Measurements from ENCODE around the gene EMCN.

EMCN gene

DNA sequence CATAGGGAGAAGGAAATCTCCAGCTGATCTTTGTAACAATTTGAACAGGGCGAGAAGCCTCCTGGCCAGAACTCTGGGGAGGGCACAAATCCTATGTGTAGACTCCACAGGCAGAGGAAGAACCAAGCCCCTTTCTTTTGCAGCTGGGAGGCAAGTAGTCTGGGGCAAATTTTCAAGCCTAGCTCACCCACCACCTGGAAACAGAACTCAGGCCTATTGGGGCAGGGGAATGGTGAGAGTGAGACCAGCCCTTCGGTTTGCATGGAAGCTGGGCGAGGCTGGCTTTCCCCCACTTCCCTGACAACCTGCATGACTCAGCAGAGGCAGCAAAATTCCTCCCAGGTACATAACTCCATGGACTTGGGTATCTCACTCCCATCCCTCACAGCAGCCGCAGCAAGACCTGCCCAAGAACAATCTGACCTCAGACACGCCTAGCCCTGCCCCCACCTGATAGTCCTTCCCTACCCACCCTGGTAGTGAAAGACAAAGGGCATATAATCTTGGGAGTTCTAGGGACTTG, 138.2 kb downstream of the EMCN start:
- TF ChIP-seq, protein P1, sequence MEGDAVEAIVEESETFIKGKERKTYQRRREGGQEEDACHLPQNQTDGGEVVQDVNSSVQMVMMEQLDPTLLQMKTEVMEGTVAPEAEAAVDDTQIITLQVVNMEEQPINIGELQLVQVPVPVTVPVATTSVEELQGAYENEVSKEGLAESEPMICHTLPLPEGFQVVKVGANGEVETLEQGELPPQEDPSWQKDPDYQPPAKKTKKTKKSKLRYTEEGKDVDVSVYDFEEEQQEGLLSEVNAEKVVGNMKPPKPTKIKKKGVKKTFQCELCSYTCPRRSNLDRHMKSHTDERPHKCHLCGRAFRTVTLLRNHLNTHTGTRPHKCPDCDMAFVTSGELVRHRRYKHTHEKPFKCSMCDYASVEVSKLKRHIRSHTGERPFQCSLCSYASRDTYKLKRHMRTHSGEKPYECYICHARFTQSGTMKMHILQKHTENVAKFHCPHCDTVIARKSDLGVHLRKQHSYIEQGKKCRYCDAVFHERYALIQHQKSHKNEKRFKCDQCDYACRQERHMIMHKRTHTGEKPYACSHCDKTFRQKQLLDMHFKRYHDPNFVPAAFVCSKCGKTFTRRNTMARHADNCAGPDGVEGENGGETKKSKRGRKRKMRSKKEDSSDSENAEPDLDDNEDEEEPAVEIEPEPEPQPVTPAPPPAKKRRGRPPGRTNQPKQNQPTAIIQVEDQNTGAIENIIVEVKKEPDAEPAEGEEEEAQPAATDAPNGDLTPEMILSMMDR (conservative IDR thresholded peaks at IDR 0.05; ENCODE audit: control insufficient read depth, insufficient read depth, low read depth, low read length): no peak
- no peak for DNase-seq (ENCODE audit: low read depth)
- no peak overlapping the region for H3K4me3 ChIP-seq (ENCODE audit: control insufficient read depth, low read depth, low read length)

DNA sequence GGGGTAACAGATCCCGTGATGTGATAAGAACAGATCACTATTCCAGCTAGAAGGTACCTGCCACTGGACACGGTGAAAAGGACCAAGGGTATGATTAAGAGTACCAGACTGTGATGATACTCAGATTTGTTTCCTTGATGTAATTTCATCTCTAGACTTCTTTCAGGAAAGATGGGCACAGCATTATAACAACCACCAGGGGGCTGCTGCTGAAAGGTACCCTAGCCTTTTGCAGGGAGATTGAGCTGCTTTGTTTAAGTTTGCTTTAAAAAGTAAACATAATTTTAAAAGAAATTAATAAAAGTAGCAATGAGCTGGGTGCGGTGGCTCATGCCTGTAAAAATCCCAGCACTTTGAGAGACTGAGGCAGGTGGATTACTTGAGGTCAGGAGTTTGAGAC, 145.4 kb downstream of the EMCN start:
- DNase-seq (ENCODE audit: low read depth): peak; percentile 10
- H3K4me3 ChIP-seq (ENCODE audit: control insufficient read depth, low read depth, low read length): no peak overlapping the region
- TF ChIP-seq, protein P1 (conservative IDR thresholded peaks at IDR 0.05; ENCODE audit: control insufficient read depth, insufficient read depth, low read depth, low read length): peak; percentile 61

DNA sequence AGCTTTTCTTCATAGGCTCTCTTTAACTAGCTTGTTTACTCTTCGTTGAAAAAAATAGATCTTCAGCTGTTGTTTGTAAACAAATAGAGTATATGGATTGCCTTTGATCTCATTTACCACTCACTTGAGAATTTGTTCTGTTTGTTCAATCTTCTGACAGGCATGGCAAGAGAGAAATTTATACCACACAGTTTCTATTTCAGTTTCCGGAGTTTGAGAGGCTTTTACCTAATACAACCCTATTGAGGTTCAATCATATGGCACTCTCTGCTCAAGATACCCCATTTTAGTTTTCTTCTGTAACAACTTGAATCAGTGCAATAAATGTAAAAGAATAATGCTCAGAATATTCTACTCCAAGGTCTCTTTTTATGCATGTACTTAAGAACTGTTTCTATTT, 148.0 kb downstream of the EMCN start:
- no peak for DNase-seq (ENCODE audit: low read depth)
- TF ChIP-seq, protein P1 (conservative IDR thresholded peaks at IDR 0.05; ENCODE audit: control insufficient read depth, insufficient read depth, low read depth, low read length): no peak
- H3K4me3 ChIP-seq (ENCODE audit: control insufficient read depth, low read depth, low read length): no peak overlapping the region

DNA sequence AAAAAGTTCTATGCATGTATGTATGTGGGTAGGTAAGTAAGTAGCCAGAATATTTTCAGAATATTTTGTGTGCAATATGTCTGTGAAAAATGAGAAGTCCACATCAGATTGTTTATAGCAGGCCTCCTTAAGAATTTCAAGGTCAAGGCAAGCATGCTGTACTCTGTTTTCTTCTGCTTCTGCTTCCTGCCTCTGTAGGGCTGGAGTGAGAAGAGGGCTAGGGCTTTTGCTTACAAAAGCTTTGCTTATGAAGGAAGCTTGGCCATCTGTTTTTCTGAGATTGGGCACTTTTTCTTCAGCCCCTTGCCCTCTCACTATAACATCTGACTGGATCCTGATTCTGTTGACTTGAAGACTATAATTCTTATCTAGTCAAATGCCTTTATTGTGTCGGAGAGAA, 150.4 kb downstream of the EMCN start:
- H3K4me3 ChIP-seq (ENCODE audit: control insufficient read depth, low read depth, low read length): no peak overlapping the region
- no peak for DNase-seq (ENCODE audit: low read depth)
- TF ChIP-seq, protein P1 (conservative IDR thresholded peaks at IDR 0.05; ENCODE audit: control insufficient read depth, insufficient read depth, low read depth, low read length): no peak

DNA sequence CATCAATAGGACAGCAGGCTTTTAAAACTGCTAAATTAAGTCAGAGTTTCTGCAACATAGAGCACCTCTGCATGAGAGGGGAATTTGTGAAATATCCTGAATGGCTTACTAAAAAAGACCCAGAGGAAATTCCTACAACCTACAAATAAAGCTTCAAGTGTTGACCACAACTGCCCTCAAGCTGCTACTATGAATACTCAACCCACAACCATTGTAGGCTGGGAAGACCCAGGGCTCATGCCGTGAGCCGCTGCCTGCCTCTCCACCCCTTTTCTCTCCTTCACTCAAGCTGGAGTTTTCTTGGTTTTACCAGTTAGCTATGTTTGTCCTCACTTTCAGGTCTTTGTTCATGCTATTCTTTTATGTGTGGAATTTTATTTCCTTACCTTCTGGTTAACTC, 151.6 kb downstream of the EMCN start:
- TF ChIP-seq, protein P1 (conservative IDR thresholded peaks at IDR 0.05; ENCODE audit: control insufficient read depth, insufficient read depth, low read depth, low read length): no peak
- DNase-seq (ENCODE audit: low read depth): no peak
- H3K4me3 ChIP-seq (ENCODE audit: control insufficient read depth, low read depth, low read length): no peak overlapping the region

DNA sequence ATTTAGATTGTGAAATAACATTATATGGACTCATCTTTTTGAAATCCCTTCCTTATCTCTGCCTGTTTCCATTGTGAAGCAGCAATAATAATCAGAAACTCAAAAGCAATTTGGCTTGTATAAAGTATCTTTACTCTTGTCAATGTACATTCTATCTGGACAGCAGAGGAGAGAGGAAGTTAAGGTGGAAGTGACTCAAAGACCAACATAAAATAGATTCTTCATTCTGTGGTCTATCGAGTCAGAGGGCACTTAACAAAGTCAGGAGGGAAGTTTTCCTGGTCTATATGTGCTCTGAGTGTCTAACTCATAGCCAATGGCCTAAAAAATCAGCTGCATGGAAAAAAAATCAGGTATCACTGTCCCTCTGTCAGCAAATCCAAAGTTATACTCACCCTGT, 155.5 kb downstream of the EMCN start:
- TF ChIP-seq, protein P1 (conservative IDR thresholded peaks at IDR 0.05; ENCODE audit: control insufficient read depth, insufficient read depth, low read depth, low read length): no peak
- no peak overlapping the region for H3K4me3 ChIP-seq (ENCODE audit: control insufficient read depth, low read depth, low read length)
- DNase-seq (ENCODE audit: low read depth): peak; percentile 36

DNA sequence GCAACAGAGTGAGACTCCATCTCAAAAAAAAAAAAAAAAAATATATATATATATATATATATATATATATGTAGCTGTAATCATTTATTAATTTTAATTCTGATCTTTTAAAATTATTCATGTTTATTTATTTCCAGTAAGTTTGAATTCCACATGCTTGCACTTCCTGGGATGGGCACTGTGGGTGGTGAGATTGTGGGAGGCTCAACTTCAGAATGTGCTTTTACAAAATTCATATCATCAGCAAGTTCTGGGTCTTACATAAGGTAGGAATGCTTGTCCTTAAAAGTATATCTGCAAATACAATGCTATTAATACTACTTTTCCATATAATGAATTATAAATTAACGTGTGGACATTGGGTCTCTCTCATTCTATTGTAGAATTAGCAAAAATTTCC, 156.5 kb downstream of the EMCN start:
- H3K4me3 ChIP-seq (ENCODE audit: control insufficient read depth, low read depth, low read length): no peak overlapping the region
- no peak for DNase-seq (ENCODE audit: low read depth)
- TF ChIP-seq, protein P1 (conservative IDR thresholded peaks at IDR 0.05; ENCODE audit: control insufficient read depth, insufficient read depth, low read depth, low read length): no peak

Measured in fibroblast of mammary gland (primary cell).